ENCODE data around the gene EP400.
"Not testable (repeated sequence)": the region's sequence is repeated elsewhere in the genome, so short reads cannot be mapped to it uniquely, and the experiment has no call there.

DNA sequence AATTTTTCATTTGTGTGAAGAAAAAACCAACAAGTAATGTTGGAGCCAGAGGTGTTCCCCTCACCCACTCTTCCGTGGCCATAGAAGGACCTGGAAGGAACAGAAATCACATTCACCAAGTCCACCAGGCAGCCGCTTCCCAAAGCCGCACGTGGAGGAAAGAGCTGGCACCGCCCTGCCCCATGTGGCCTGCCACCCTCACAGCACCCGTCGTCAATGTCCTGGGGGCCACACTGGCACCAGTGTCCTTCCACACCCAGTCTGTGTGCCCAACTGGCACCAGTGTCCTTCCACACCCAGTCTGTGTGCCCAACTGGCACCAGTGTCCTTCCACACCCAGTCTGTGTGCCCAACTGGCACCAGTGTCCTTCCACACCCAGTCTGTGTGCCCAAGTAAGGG is 130.8 kb downstream of the EP400 start:
- TF ChIP-seq, protein P1, sequence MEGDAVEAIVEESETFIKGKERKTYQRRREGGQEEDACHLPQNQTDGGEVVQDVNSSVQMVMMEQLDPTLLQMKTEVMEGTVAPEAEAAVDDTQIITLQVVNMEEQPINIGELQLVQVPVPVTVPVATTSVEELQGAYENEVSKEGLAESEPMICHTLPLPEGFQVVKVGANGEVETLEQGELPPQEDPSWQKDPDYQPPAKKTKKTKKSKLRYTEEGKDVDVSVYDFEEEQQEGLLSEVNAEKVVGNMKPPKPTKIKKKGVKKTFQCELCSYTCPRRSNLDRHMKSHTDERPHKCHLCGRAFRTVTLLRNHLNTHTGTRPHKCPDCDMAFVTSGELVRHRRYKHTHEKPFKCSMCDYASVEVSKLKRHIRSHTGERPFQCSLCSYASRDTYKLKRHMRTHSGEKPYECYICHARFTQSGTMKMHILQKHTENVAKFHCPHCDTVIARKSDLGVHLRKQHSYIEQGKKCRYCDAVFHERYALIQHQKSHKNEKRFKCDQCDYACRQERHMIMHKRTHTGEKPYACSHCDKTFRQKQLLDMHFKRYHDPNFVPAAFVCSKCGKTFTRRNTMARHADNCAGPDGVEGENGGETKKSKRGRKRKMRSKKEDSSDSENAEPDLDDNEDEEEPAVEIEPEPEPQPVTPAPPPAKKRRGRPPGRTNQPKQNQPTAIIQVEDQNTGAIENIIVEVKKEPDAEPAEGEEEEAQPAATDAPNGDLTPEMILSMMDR (IDR thresholded peaks at IDR 0.05) = not testable (repeated sequence)
- TF ChIP-seq POLR2A (IDR thresholded peaks at IDR 0.05) = not testable (repeated sequence)
